ENCODE results near the gene PTPN11. TPM values are rescaled to one million over a fixed set of nuclear protein-coding genes. Genes with fewer than 3 reads are reported as not detected.
"Not testable (repeated sequence)": the region's sequence is repeated elsewhere in the genome, so short reads cannot be mapped to it uniquely, and the experiment has no call there.

The PTPN11 gene
- total and polyA plus RNA-seq, 4 donors = 33.7 to 73.3 (median 36.4) TPM

DNA sequence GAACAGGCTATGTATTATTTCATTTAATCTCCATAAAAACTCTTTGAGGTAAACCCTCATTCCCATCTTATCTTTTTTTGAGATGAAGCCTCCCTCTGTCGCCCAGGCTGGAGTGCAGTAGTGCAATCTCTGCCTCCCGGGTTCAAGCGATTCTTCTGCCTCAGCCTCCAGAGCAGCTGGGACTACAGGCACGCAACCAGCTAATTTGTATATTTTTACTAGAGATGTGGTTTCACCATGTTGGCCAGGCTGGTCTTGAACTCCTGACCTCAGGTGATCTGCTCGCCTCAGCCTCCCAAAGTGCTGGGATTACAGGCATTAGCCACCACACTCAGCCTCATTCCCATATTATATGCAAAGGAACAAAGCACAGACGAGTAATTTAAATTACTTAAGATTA is 11.1 kb upstream of the PTPN11 start:
- DNase-seq (ENCODE audit: low spot score); H3K27ac ChIP-seq (ENCODE audit: low read depth in 1 of 2, low read length in 2 of 2); H3K9me3 ChIP-seq (ENCODE audit: control insufficient read depth in 4 of 4, low read length in 3 of 4); H3K4me3 ChIP-seq (ENCODE audit: low read depth in 1 of 3, low read length in 3 of 3); H3K27me3 ChIP-seq (ENCODE audit: control insufficient read depth in 4 of 4, insufficient read depth in 4 of 4, low read length in 3 of 4): not testable (repeated sequence)
- H3K9ac ChIP-seq (ENCODE audit: low read depth in 1 of 2, low read length in 2 of 2) = peak overlapping the region in 1 of 2 donors; percentile 41
- peaks cover 2 to 16% (median 10%) of the 10 kb centered on the region in 4 donors for H3K4me1 ChIP-seq (ENCODE audit: control insufficient read depth in 4 of 4, insufficient read depth in 4 of 4, low read length in 3 of 4)
- peaks cover 10 to 42% (median 39%) of the 10 kb centered on the region in 4 donors for H3K36me3 ChIP-seq (ENCODE audit: control insufficient read depth in 4 of 4, insufficient read depth in 3 of 4, low read depth in 1 of 4, low read length in 3 of 4)
- 88% methylated on average over 6 of the region's 6 CpGs for WGBS

DNA sequence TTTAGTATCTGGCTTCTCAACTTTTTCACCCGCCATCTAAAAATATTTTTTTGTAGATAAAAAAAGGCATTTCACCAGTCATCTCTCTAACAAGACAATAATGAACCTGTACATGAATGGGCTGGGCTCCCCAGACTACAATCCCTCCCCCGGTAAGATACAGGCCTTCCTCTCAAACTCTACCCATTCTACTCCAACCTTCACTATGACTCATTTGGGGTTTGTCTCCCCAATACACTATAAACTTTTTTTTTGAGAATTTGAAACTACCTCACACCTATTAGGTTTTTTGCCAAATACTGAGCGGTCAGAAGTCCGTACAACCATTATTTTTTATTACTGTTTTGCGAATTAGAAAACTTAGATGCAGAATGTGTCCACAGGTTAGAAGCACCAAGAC is 10.1 kb upstream of the PTPN11 start:
- peak overlapping the region; percentile 74 to 99 (median 75) for H3K4me3 ChIP-seq (ENCODE audit: low read depth in 1 of 3, low read length in 3 of 3)
- TF ChIP-seq RXRA (IDR thresholded peaks at IDR 0.05) (no peak), FOXA1 (IDR thresholded peaks at IDR 0.05) (no peak), HNF4G (IDR thresholded peaks at IDR 0.05) (no peak), HNF4A (conservative IDR thresholded peaks at IDR 0.05) (no peak), FOXA2 (IDR thresholded peaks at IDR 0.05) (no peak), RAD21 (IDR thresholded peaks at IDR 0.05) (no peak), NR2F2 (IDR thresholded peaks at IDR 0.05) (no peak)
- TF ChIP-seq, protein P1, sequence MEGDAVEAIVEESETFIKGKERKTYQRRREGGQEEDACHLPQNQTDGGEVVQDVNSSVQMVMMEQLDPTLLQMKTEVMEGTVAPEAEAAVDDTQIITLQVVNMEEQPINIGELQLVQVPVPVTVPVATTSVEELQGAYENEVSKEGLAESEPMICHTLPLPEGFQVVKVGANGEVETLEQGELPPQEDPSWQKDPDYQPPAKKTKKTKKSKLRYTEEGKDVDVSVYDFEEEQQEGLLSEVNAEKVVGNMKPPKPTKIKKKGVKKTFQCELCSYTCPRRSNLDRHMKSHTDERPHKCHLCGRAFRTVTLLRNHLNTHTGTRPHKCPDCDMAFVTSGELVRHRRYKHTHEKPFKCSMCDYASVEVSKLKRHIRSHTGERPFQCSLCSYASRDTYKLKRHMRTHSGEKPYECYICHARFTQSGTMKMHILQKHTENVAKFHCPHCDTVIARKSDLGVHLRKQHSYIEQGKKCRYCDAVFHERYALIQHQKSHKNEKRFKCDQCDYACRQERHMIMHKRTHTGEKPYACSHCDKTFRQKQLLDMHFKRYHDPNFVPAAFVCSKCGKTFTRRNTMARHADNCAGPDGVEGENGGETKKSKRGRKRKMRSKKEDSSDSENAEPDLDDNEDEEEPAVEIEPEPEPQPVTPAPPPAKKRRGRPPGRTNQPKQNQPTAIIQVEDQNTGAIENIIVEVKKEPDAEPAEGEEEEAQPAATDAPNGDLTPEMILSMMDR (IDR thresholded peaks at IDR 0.05; ENCODE audit: low read depth, low read length, missing input control) = no peak
- H3K4me1 ChIP-seq (ENCODE audit: control insufficient read depth in 4 of 4, insufficient read depth in 4 of 4, low read length in 3 of 4) = peaks cover 2 to 16% (median 10%) of the 10 kb centered on the region in 4 donors
- peaks cover 10 to 42% (median 39%) of the 10 kb centered on the region in 4 donors for H3K36me3 ChIP-seq (ENCODE audit: control insufficient read depth in 4 of 4, insufficient read depth in 3 of 4, low read depth in 1 of 4, low read length in 3 of 4)
- WGBS = 25% methylated on average over 5 of the region's 5 CpGs
- peak overlapping the region; percentile 74 to 95 for H3K27ac ChIP-seq (ENCODE audit: low read depth in 1 of 2, low read length in 2 of 2)
- peak overlapping the region; percentile 76 to 86 for H3K9ac ChIP-seq (ENCODE audit: low read depth in 1 of 2, low read length in 2 of 2)
- no peaks in the 10 kb centered on the region for H3K9me3 ChIP-seq (ENCODE audit: control insufficient read depth in 4 of 4, low read length in 3 of 4)
- H3K27me3 ChIP-seq (ENCODE audit: control insufficient read depth in 4 of 4, insufficient read depth in 4 of 4, low read length in 3 of 4) = no peaks in the 10 kb centered on the region
- no peak for DNase-seq (ENCODE audit: low spot score)

GRCh38 chr12:112409064-112409905 is 9.5 kb upstream of the PTPN11 start, which contains the start of gene RPL6:
TSS of gene RPL6 (minus strand) at chr12:112409605. CDS start at chr12:112408656, 949 bp downstream.
- H3K36me3 ChIP-seq (ENCODE audit: control insufficient read depth in 4 of 4, insufficient read depth in 3 of 4, low read depth in 1 of 4, low read length in 3 of 4) = peaks cover 10 to 39% (median 38%) of the 10 kb centered on the region in 4 donors
- no peaks in the 10 kb centered on the region for H3K9me3 ChIP-seq (ENCODE audit: control insufficient read depth in 4 of 4, low read length in 3 of 4)
- H3K4me3 ChIP-seq (ENCODE audit: low read depth in 1 of 3, low read length in 3 of 3) = peak within 1 kb of the TSS; percentile 74 to 99 (median 75)
- peak; percentile 78 for DNase-seq (ENCODE audit: low spot score)
- H3K4me1 ChIP-seq (ENCODE audit: control insufficient read depth in 4 of 4, insufficient read depth in 4 of 4, low read length in 3 of 4) = peaks cover 2 to 22% (median 16%) of the 10 kb centered on the region in 4 donors
- peak within 1 kb of the TSS; percentile 76 to 86 for H3K9ac ChIP-seq (ENCODE audit: low read depth in 1 of 2, low read length in 2 of 2)
- peak within 1 kb of the TSS; percentile 74 to 95 for H3K27ac ChIP-seq (ENCODE audit: low read depth in 1 of 2, low read length in 2 of 2)
- WGBS = 10% methylated on average over 46 of the region's 46 CpGs
- no peaks in the 10 kb centered on the region for H3K27me3 ChIP-seq (ENCODE audit: control insufficient read depth in 4 of 4, insufficient read depth in 4 of 4, low read length in 3 of 4)
- TF ChIP-seq NR2F2 (IDR thresholded peaks at IDR 0.05) (peak; percentile 55), FOXA1 (IDR thresholded peaks at IDR 0.05) (no peak), FOXA2 (IDR thresholded peaks at IDR 0.05) (no peak), SP1 (IDR thresholded peaks at IDR 0.05) (peak; percentile 34), GABPA (IDR thresholded peaks at IDR 0.05 in 1 of 2, conservative IDR thresholded peaks at IDR 0.05 in 1 of 2) (peak; percentile 89 to 96), JUND (IDR thresholded peaks at IDR 0.05) (peak in 1 of 2 donors; percentile 41), RAD21 (IDR thresholded peaks at IDR 0.05) (no peak), HNF4G (IDR thresholded peaks at IDR 0.05) (no peak), TAF1 (conservative IDR thresholded peaks at IDR 0.05) (peak; percentile 97), REST (IDR thresholded peaks at IDR 0.05) (peak; percentile 93), EGR1 (IDR thresholded peaks at IDR 0.05; ENCODE audit: low read depth in 2 of 2) (peak; percentile 78 to 93), HNF4A (conservative IDR thresholded peaks at IDR 0.05) (peak in 1 of 2 donors; percentile 9), RXRA (IDR thresholded peaks at IDR 0.05) (peak; percentile 31 to 61), YY1 (IDR thresholded peaks at IDR 0.05) (peak; percentile 75)
- TF ChIP-seq, protein P2, sequence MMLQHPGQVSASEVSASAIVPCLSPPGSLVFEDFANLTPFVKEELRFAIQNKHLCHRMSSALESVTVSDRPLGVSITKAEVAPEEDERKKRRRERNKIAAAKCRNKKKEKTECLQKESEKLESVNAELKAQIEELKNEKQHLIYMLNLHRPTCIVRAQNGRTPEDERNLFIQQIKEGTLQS (IDR thresholded peaks at IDR 0.05) = no peak
- TF ChIP-seq, protein P3, sequence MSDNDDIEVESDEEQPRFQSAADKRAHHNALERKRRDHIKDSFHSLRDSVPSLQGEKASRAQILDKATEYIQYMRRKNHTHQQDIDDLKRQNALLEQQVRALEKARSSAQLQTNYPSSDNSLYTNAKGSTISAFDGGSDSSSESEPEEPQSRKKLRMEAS (IDR thresholded peaks at IDR 0.05) = peak; percentile 87
- TF ChIP-seq, protein P4, sequence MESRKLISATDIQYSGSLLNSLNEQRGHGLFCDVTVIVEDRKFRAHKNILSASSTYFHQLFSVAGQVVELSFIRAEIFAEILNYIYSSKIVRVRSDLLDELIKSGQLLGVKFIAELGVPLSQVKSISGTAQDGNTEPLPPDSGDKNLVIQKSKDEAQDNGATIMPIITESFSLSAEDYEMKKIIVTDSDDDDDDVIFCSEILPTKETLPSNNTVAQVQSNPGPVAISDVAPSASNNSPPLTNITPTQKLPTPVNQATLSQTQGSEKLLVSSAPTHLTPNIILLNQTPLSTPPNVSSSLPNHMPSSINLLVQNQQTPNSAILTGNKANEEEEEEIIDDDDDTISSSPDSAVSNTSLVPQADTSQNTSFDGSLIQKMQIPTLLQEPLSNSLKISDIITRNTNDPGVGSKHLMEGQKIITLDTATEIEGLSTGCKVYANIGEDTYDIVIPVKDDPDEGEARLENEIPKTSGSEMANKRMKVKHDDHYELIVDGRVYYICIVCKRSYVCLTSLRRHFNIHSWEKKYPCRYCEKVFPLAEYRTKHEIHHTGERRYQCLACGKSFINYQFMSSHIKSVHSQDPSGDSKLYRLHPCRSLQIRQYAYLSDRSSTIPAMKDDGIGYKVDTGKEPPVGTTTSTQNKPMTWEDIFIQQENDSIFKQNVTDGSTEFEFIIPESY (IDR thresholded peaks at IDR 0.05) = peak; percentile 60

Data from liver (tissue), 9 donors.